Choroid plexus epithelial cell (primary cell): ENCODE data around the gene DNASE1L1.

Source experiments
- DNase-seq: peaks from one replicate; pipeline ENCODE4 v3.0.0-alpha.2; 2010; ENCODE audit warnings: low read depth
- H3K4me3 ChIP-seq: 2 replicates; pipeline ENCODE4 v1.5.1; 2011; ENCODE audit warnings: low read depth, mild to moderate bottlenecking, control low read depth, low read length, moderate library complexity
- TF ChIP-seq, protein P1 (sequence below): conservative IDR thresholded peaks from 2 replicates; pipeline ENCODE4 v1.5.1; 2011; ENCODE audit warnings: low read depth, mild to moderate bottlenecking, control low read depth, inconsistent platforms, low read length, moderate library complexity

Gene DNASE1L1

DNA sequence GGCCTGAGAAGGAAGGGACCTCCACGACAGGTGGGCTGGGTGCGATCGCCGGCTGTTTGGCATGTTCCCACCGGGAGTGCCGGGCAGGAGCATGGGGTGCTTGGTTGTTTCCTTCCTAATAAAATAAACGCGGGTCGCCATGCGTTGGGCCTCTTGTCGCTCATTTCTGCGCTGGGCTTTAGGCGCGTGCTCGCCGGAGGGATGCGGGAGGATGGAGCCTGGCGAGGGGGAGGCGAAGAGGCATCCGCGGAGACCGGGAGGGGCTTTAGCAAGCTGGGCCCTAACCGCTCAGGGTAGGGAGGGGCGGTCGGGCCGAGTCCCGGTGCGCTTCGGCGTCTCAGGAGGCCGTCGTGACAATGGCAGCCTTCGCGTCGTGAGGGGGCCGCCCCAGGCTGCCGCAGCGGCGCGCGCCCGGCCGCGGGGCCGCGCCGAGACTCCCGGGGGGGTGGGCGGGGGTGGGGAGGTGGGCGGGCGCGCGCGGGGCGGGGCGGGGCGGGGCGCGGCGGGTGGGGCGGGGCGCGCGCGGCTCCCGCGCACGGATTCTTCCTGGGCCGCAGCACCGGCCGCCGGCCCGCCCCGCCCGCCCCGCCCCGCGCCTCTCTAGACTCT, 27.4 kb upstream of the DNASE1L1 start:
- TF ChIP-seq, protein P1, sequence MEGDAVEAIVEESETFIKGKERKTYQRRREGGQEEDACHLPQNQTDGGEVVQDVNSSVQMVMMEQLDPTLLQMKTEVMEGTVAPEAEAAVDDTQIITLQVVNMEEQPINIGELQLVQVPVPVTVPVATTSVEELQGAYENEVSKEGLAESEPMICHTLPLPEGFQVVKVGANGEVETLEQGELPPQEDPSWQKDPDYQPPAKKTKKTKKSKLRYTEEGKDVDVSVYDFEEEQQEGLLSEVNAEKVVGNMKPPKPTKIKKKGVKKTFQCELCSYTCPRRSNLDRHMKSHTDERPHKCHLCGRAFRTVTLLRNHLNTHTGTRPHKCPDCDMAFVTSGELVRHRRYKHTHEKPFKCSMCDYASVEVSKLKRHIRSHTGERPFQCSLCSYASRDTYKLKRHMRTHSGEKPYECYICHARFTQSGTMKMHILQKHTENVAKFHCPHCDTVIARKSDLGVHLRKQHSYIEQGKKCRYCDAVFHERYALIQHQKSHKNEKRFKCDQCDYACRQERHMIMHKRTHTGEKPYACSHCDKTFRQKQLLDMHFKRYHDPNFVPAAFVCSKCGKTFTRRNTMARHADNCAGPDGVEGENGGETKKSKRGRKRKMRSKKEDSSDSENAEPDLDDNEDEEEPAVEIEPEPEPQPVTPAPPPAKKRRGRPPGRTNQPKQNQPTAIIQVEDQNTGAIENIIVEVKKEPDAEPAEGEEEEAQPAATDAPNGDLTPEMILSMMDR, result no peak
- no peak for DNase-seq
- peak overlapping the region; percentile 72 for H3K4me3 ChIP-seq

DNA sequence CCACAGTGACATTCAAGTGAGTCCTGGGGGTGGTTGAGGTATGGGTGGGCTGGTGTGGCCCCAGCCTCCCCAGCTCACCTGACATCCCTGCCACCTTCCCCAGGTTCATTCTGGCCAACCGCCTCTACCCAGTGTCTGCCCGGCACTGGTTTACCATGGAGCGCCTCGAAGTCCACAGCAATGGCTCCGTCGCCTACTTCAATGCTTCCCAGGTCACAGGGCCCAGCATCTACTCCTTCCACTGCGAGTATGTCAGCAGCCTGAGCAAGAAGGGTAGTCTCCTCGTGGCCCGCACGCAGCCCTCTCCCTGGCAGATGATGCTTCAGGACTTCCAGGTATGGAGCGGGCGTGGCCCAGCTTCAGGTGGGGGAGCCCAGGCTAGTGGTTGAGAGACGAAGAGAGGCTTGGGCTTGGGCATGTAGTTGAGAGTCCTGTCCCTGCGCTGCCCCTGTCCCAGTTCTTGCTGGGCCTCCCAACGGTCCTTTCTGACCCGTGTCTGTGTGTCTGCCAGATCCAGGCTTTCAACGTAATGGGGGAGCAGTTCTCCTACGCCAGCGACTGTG, 26.2 kb upstream of the DNASE1L1 start:
- TF ChIP-seq, protein P1, result no peak
- no peak overlapping the region for H3K4me3 ChIP-seq
- no peak for DNase-seq

DNA sequence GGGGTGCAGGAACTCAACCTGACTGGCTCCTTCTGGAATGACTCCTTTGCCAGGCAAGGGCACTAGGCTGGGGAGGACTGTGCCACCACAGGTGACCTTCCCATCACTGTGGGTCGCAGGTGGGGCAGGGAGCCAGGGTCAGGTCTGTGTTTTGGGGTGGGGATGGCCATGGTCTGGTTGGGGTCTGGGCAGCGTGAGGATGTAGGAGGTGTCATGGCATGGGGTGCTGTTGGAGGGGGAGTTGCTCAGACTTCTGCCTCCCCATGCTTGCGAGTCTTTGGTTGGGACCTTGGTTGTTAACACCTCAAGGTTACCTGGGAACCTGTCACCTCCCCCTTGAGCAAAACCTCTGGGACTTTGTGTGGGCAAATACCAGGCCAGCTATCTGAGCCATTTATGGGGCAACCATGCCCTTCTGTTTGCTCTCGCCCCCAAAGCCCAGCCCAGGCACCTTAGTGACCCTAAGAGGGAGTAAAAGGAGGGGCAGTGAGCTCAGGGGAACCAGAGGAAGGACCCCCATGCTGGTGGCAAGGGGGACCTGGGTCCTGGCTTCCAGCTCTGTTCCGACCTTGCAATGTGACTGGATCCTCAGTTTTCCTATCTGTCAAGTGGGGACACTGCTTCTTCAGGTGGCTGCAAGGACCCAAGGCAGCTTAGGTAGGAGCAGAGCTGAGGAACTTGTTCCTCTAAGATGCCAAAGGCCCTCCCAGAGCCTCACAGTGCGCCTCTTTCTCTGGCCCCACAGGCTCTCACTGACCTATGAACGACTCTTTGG, 25.5 kb upstream of the DNASE1L1 start:
- no peak overlapping the region for H3K4me3 ChIP-seq
- no peak for DNase-seq
- TF ChIP-seq, protein P1, result no peak

DNA sequence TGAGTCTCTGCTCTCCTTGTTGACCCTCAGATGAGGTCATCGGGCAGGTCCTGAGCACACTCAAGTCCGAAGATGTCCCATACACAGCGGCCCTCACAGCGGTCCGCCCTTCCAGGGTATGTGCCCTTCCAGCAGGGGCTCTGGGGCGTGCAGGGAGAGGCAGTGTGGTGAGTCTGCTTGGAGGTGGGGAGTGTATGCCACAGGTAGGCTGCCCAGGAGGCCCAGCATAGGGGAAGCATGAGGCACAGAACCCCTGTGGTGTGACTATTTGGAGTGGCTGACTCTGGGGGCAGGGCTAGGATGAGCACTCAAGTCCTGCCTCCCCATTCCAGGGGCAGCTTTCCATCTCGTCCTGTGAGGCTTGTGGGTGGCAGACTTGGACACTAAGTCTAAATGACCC, 24.6 kb upstream of the DNASE1L1 start:
- TF ChIP-seq, protein P1, result no peak
- no peak for DNase-seq
- no peak overlapping the region for H3K4me3 ChIP-seq

DNA sequence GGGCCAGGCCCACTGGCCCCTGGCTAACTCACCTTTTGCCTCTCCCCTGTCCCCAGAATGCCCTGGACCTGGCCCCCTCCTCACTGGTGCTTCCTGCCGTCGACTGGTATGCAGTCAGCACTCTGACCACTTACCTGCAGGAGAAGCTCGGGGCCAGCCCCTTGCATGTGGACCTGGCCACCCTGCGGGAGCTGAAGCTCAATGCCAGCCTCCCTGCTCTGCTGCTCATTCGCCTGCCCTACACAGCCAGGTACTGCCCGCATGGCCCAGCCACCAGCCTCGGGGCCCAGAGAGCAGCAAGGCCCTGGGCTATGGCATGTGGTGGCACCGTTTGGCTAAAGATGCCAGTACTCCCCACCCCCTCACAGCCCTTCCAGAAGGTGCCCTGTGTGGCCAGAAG, 23.2 kb upstream of the DNASE1L1 start:
- DNase-seq, result no peak
- H3K4me3 ChIP-seq, result no peak overlapping the region
- TF ChIP-seq, protein P1, result no peak

DNA sequence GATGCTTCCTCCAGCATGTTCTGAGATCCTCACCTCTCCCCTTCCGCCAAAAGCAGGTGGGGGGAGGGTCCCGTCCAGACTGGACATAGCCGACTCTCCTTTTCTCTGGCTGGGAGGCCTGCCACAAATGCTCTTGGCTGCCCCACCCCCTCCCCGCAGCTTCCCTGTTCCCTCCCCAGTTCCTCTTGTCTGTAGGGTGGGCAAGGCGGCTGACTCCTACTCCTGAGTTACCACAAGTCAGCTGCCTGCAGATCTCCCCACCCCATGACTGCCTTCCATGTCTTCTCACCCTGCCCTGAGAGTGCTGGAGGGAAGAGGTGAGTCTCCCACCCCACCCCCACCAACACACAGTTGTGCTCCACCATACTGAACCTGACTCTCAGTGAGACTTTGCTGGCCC, 22.3 kb upstream of the DNASE1L1 start:
- TF ChIP-seq, protein P1, result no peak
- no peak for DNase-seq
- no peak overlapping the region for H3K4me3 ChIP-seq
